ENCODE results near the gene SELENOP. TPM values are rescaled to one million over a fixed set of nuclear protein-coding genes. Genes with fewer than 3 reads are reported as not detected.

SELENOP gene
- total and polyA plus RNA-seq, 9 of the 15 experiments (the other 6 are each of a cell fraction or from before 2014, with no cell fraction given): 3.2 to 6.3 (median 4.5) TPM

GRCh38 chr5:42858687-42859086 is 47.0 kb upstream of the SELENOP start:
- FAIRE-seq: no peak
- Histone ChIP-seq H3K9me1 (ENCODE audit: control insufficient read depth, insufficient read depth, low read length) (no peaks in the 10 kb centered on the region), H3K4me1 (replicated peaks in 1 of 2; ENCODE audit: control insufficient read depth in 2 of 2, insufficient read depth in 2 of 2, low read length in 2 of 2) (peaks cover 0 to 9% of the 10 kb centered on the region in 2 experiments; a peak in 4 of 5 replicates), H3K79me2 (ENCODE audit: control insufficient read depth, insufficient read depth, low read length) (no peaks in the 10 kb centered on the region), H3K36me3 (ENCODE audit: control insufficient read depth, insufficient read depth, low read length) (no peaks in the 10 kb centered on the region), H3K27ac (ENCODE audit: extremely low read depth, low read depth, low read length) (no peak overlapping the region), H3K4me3 (no peak overlapping the region), H3K9me3 (replicated peaks; ENCODE audit: control insufficient read depth, insufficient read depth, low read depth, low read length) (no peaks in the 10 kb centered on the region), H3K4me2 (ENCODE audit: insufficient read depth, low read length) (peak overlapping the region; percentile 27; the same call in 1 of the 2 replicates), H4K20me1 (replicated peaks; ENCODE audit: control insufficient read depth, insufficient read depth, low read length) (no peaks in the 10 kb centered on the region), H2AFZ (ENCODE audit: low read depth, low read length) (peak overlapping the region; percentile 87), H3K9ac (ENCODE audit: insufficient read depth in 1 of 2, low read depth in 2 of 2, low read length in 2 of 2) (no peak overlapping the region), H3K27me3 (ENCODE audit: control insufficient read depth in 2 of 2, insufficient read depth in 2 of 2, low read length in 2 of 2) (no peaks in the 10 kb centered on the region)
- ChIA-PET POLR2A (interaction anchor here (0.6 to 3.7 kb wide), 7 partner anchors 11 to 455 kb away, joined by 3 to 16 read pairs (median 4); no protein-coding TSS in a partner anchor), CTCF (ENCODE audit: low intra/inter-chr PET ratio) (no interaction called here)
- in situ Hi-C loops (cut with MboI): no loop called here
- intact Hi-C loops (cut with micrococcal nuclease): no loop called here
- no TSS peak for BruUV-seq (replicated peaks)
- DNase-seq (ENCODE audit: extremely low read depth in 1 of 4, low spot score in 3 of 4): no peak
- ATAC-seq: peak; percentile 56
- 13% methylated on average over 7 of the region's 7 CpGs for WGBS (ENCODE audit: insufficient coverage, low coverage, missing lambda C conversion rate)
- TF ChIP-seq MEF2A (IDR thresholded peaks at IDR 0.05; ENCODE audit: control insufficient read depth, low read depth, low read length) (0 out of 2 replicates have a peak, but pooled peaks have one; percentile 4), CTCF (IDR thresholded peaks at IDR 0.05 in 2 of 3, conservative IDR thresholded peaks at IDR 0.05 in 1 of 3; ENCODE audit: insufficient read depth in 2 of 3, low read depth in 1 of 3, low read length in 3 of 3) (0 out of 6 replicates have a peak, but pooled peaks of 1 of the 3 experiments have one; percentile 2), SMAD4 (CRISPR knock-in tag; conservative IDR thresholded peaks at IDR 0.05) (no peak), HCFC1 (IDR thresholded peaks at IDR 0.05; ENCODE audit: low read depth, low read length) (no peak), MCM3 (IDR thresholded peaks at IDR 0.05) (no peak), ZNF507 (tag; conservative IDR thresholded peaks at IDR 0.05) (0 out of 2 replicates have a peak, but pooled peaks have one; percentile 6), ZFX (CRISPR knock-in tag; IDR thresholded peaks at IDR 0.05) (no peak)

Measured in K562 (cell line).